Loucy (cell line): ENCODE data around the gene TUBB2B.

Experiments
- CTCF ChIP-seq: fragments of 200-600 bp; sonication (generic); conservative IDR thresholded peaks from 2 replicates; pipeline ENCODE4 v1.5.1; 2014; ENCODE audit warnings: mild to moderate bottlenecking, antibody characterized with exemption, low read length
- EZH2phosphoT487 ChIP-seq: fragments of 200-600 bp; IDR thresholded peaks from 2 replicates; pipeline ENCODE4 v1.6.1; 2018; ENCODE audit warnings: antibody characterized with exemption, mild to moderate bottlenecking, moderate library complexity, borderline replicate concordance

DNA sequence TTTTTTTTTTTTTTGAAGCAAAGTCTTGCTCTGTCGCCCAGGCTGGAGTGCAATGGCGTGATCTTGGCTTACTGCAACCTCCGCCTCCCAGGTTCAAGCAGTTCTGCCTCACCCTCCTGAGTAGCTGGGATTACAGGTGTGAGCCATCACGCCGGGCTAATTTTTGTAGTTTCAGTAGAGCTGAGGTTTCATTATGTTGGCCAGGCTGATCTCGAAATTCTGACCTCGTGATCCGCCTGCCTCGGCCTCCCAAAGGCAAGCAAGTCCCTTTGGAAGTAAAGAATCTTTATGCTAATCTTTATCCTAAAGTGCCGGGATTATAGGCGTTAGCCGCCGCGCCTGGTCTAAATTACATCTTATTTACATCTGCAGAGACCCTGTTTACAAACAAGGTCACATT, 32.8 kb upstream of the TUBB2B start:
- TF ChIP-seq CTCF (no peak), EZH2phosphoT487 (no peak)
